GM12865 (cell line): Measurements from ENCODE around the gene TCEA2.

Experiments
- DNase-seq: peaks from one replicate; pipeline ENCODE4 v3.0.0; 2010; ENCODE audit warnings: low read depth
- H3K4me3 ChIP-seq: 2 replicates; pipeline ENCODE4 v1.5.1; 2011; ENCODE audit warnings: mild to moderate bottlenecking, low read depth, low read length, control low read depth
- TF ChIP-seq, protein P1 (sequence below): IDR thresholded peaks from 2 replicates; pipeline ENCODE4 v1.5.1; 2011; ENCODE audit warnings: low read length, control low read depth, low read depth, inconsistent platforms; ENCODE audit not compliant: insufficient read depth; ENCODE audit errors: missing control alignments

The TCEA2 gene

DNA sequence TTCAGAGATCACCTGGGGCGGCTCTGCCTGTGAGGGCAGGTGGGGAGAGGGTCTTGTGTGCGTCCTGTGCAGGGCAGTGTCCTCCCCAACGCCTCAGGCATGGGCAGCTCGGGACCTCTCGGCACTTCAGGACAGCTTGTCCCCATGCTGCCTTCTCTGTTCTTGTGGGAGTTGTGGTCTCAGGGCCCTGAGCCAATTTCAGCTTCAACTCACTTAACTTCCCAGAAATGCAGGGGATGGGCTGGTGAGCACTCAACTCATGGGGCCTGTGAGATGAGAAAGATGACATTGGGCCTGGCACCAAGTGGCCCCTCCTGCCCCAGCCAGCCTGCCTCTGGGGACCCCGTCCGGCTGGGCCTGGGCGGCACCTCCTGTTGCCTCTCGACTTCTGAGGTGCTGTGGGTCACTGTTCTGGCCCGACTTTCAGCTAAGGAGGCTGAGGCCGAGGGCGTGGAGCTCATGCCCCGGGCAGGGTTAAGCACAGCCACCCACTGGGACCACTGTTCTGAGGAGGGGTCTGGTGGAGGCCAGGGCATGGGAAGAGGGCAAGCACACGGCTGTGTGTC, 9.6 kb downstream of the TCEA2 start:
- no peak overlapping the region for H3K4me3 ChIP-seq
- no peak for DNase-seq
- TF ChIP-seq, protein P1, sequence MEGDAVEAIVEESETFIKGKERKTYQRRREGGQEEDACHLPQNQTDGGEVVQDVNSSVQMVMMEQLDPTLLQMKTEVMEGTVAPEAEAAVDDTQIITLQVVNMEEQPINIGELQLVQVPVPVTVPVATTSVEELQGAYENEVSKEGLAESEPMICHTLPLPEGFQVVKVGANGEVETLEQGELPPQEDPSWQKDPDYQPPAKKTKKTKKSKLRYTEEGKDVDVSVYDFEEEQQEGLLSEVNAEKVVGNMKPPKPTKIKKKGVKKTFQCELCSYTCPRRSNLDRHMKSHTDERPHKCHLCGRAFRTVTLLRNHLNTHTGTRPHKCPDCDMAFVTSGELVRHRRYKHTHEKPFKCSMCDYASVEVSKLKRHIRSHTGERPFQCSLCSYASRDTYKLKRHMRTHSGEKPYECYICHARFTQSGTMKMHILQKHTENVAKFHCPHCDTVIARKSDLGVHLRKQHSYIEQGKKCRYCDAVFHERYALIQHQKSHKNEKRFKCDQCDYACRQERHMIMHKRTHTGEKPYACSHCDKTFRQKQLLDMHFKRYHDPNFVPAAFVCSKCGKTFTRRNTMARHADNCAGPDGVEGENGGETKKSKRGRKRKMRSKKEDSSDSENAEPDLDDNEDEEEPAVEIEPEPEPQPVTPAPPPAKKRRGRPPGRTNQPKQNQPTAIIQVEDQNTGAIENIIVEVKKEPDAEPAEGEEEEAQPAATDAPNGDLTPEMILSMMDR: no peak

DNA sequence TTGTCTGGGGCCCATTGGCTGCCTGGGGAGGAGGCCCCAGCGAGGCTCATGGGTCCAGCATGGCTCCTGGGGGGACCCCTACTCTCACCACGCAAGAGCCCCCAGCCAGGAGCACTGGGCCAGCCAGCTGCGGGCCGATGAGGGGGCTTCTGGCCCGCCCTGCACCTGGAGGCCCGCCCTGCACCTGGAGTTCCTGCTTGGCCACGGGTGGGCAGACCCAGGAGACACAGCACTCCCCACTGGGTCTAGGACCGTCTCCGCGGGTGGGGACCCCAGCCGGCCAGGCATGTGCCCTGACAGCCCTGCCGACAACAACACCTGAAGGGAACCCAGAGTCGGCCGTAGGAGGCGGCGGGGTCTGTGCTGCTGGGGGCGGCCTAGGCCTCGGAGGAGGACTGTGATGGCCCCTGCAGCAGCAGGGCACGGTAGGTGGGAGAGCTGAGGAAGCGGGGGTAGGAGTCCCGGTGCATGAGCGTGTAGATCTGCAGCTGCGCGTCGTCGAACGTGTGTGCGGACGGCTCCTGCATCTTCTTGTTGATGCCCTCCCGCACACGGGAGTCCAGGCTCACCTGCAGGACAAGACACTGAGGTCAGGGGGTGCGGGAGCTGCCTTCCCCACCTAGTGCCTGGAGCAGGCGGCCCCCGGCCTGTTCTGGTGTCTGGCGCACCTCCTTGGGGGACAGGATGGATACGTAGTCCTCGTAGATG, 10.6 kb downstream of the TCEA2 start:
- DNase-seq: no peak
- no peak overlapping the region for H3K4me3 ChIP-seq
- TF ChIP-seq, protein P1: no peak

DNA sequence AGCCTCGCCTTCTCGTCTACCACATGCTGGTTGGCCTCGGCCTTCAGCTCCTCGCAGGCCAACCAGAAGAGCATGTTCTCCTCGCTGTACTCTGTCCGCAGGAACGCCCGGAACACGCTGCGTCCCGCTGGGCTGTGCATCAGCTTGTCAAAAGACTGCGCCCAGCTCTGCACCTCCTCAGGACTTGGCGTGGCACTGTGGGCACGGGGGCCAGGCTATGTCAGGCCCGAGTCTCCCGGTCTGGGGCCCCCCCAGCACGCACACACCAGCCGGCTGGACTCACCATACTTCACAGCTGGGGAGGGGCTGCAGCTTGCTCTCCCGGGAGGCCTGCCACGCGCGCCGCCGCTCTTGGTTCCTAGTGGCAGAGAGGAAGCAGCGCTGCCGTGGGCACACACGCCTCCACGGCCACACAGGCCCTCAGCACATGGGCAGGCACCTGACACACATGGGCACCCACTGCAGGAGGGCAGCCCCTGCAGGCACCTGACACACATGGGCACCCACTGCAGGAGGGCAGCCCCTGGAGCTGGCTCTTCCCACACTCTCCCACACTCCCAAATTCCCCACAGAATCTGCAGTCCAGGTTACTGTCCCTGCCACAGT, 11.3 kb downstream of the TCEA2 start:
- TF ChIP-seq, protein P1: no peak
- H3K4me3 ChIP-seq: no peak overlapping the region

DNA sequence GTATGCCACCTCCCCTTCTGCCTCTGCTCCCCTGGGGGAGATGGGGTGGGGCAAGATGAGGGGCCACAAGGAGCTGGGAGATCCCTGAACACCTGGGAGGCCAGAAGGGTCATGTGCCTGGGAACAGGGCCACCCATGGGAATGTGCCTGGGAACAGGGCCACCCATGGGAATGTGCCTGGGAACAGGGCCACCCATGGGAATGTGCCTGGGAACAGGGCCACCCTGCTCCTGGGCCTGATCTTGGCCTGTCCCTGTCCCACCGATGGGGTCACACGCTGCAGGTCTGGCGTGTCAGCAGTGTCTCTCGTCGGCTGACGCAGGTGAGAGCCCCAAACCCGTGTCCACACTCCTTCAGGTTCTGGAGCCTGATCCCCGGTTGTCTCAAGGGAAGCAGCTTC, 12.0 kb downstream of the TCEA2 start:
- TF ChIP-seq, protein P1: no peak
- no peak for DNase-seq
- H3K4me3 ChIP-seq: no peak overlapping the region

More for the DNA sequence above, 11.3 kb downstream of the TCEA2 start:
- DNase-seq: no peak

DNA sequence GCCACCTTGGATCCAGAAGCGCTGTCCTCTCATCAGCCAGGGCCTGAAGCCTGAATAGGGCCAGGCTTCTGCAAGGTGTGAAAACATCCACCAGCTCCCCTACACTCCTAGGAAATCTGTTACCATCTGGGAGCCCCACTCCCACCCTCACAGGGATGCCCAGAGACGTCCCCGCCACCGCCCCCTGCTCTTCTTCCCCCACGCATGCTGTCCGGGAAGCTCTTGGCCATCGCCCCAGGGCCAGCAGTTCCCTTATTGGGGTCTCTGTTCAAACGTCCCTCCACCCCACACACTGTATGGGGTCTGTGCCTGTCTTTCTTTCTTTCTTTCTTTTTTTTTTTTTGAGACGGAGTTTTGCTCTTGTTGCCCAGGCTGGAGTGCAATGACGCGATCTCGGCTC, 12.6 kb downstream of the TCEA2 start:
- TF ChIP-seq, protein P1: no peak
- DNase-seq: no peak
- H3K4me3 ChIP-seq: no peak overlapping the region

DNA sequence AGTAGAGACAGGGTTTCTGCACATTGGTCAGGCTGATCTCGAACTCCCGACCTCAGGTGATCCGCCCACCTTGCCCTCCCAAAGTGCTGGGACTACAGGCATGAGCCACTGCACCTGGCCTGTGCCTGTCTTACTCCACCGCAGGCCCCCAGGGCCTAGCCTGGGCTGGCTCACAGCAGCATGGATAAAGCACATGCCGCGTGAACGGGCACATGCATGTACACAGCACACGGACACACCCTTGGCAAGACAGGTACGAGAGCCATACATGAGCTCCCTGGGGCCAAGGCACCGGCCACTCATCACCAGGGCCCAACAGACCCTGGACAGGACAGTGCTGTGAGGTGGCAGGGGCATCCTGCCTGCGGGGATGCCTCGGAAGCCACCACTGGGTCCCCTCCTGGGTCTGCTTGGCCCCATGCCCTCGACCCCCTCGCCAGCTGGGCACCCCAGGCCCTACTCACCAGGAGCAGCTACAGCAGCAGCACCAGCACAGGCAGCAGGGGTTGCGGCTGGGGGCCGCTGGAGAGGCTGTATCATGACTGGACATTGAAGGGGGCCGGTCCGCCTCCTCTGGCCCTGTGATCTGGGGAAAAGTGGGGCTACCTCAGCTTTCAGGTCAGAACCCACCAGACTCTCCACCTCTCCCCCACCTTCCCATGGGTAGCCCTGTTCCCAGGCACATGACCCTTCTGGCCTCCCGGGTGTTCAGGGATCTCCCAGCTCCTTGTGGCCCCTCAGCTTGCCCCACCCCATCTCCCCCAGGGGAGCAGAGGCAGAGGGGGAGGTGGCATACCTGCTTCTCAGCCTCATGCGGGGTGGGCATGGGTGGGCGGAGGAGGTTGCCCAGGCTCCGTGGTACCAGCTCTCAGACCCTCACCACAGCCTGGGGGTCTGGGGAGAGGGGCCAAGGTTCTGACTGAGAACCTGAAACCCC, 13.3 kb downstream of the TCEA2 start:
- no peak for DNase-seq
- TF ChIP-seq, protein P1: no peak
- H3K4me3 ChIP-seq: peak overlapping the region; percentile 60
